AG09319 (cell line): Measurements from ENCODE around the gene SNRNP25.

Source experiments
- DNase-seq: peaks from one replicate; pipeline ENCODE4 v3.0.0-alpha.2; 2010; ENCODE audit warnings: low read depth; ENCODE audit errors: extremely low read depth
- CTCF ChIP-seq: IDR thresholded peaks from 2 replicates; pipeline ENCODE4 v1.5.1; 2011; ENCODE audit warnings: low read depth, mild to moderate bottlenecking, inconsistent platforms, low read length, moderate library complexity

The SNRNP25 gene

GRCh38 chr16:97822-98221 is 44.2 kb downstream of the SNRNP25 start:
- DNase-seq, result no peak
- no peak for TF ChIP-seq CTCF

GRCh38 chr16:100989-101388 is 47.4 kb downstream of the SNRNP25 start:
- TF ChIP-seq CTCF, result no peak
- DNase-seq, result no peak

- no peak for TF ChIP-seq CTCF
- no peak for DNase-seq
Observed at GRCh38 chr16:101586-101985, 48.0 kb downstream of the SNRNP25 start.

GRCh38 chr16:102060-102855 is 48.6 kb downstream of the SNRNP25 start:
- no peak for DNase-seq
- no peak for TF ChIP-seq CTCF

- no peak for DNase-seq
- TF ChIP-seq CTCF, result no peak
Observed at GRCh38 chr16:104355-104754, 50.7 kb downstream of the SNRNP25 start.

GRCh38 chr16:104928-105327 is 51.3 kb downstream of the SNRNP25 start:
- no peak for DNase-seq
- TF ChIP-seq CTCF, result no peak

- no peak for DNase-seq
Observed at GRCh38 chr16:105521-105920, 51.9 kb downstream of the SNRNP25 start.

More at GRCh38 chr16:105521-105920, 51.9 kb downstream of the SNRNP25 start:
- no peak for TF ChIP-seq CTCF
